ENCODE data around the gene METTL16.
"Not testable (repeated sequence)": the region's sequence is repeated elsewhere in the genome, so short reads cannot be mapped to it uniquely, and the experiment has no call there.

METTL16 gene

GRCh38 chr17:2511462-2512369 lies at the start of gene METTL16:
TSS of gene METTL16 (minus strand) at chr17:2511888. CDS start at chr17:2502331, 9,557 bp downstream.
- DNase-seq: peak; percentile 98

GRCh38 chr17:2560658-2561057 lies 49.0 kb upstream of the METTL16 start:
- no peak for DNase-seq

GRCh38 chr17:2551928-2552327 lies 40.2 kb upstream of the METTL16 start:
- no peak for DNase-seq

- no peak for DNase-seq
Measured at GRCh38 chr17:2551493-2551892, 39.8 kb upstream of the METTL16 start.

GRCh38 chr17:2549392-2550211 lies 37.9 kb upstream of the METTL16 start:
- DNase-seq: no peak

- not testable (repeated sequence) for DNase-seq
Measured at GRCh38 chr17:2548026-2548425, 36.3 kb upstream of the METTL16 start.

- DNase-seq: no peak
Measured at GRCh38 chr17:2547176-2547575, 35.5 kb upstream of the METTL16 start.

- no peak for DNase-seq
Measured at GRCh38 chr17:2545393-2545792, 33.7 kb upstream of the METTL16 start.

GRCh38 chr17:2542456-2542855 lies 30.8 kb upstream of the METTL16 start:
- DNase-seq: no peak

GRCh38 chr17:2542056-2542455 lies 30.4 kb upstream of the METTL16 start:
- no peak for DNase-seq

GRCh38 chr17:2537579-2537978 lies 25.9 kb upstream of the METTL16 start:
- DNase-seq: not testable (repeated sequence)

GRCh38 chr17:2532146-2532720 lies 20.5 kb upstream of the METTL16 start:
- DNase-seq: no peak

GRCh38 chr17:2531243-2531954 lies 19.7 kb upstream of the METTL16 start:
- DNase-seq: not testable (repeated sequence)

GRCh38 chr17:2521775-2522410 lies 10.2 kb upstream of the METTL16 start:
- DNase-seq: not testable (repeated sequence)

GRCh38 chr17:2521257-2521656 lies 9.6 kb upstream of the METTL16 start:
- DNase-seq: no peak

GRCh38 chr17:2517539-2517938 lies 5.9 kb upstream of the METTL16 start:
- DNase-seq: no peak

- DNase-seq: no peak
Measured at GRCh38 chr17:2511138-2511461, 588 bp downstream of the METTL16 start.

GRCh38 chr17:2510559-2510958 lies 1.1 kb downstream of the METTL16 start:
- DNase-seq: no peak

GRCh38 chr17:2508035-2508434 lies 3.7 kb downstream of the METTL16 start:
- no peak for DNase-seq

GRCh38 chr17:2507015-2507414 lies 4.7 kb downstream of the METTL16 start:
- DNase-seq: not testable (repeated sequence)

GRCh38 chr17:2503627-2504026 lies 8.1 kb downstream of the METTL16 start:
- no peak for DNase-seq

GRCh38 chr17:2502871-2503580 lies 8.7 kb downstream of the METTL16 start:
- no peak for DNase-seq
